MV-4-11 (cell line): Measurements from ENCODE around the gene CTNNA1.

Experiments used
- DNase-seq: peaks from one replicate; lab custom pipeline; 2025; lab: John Stamatoyannopoulos, UW

The CTNNA1 gene

DNA sequence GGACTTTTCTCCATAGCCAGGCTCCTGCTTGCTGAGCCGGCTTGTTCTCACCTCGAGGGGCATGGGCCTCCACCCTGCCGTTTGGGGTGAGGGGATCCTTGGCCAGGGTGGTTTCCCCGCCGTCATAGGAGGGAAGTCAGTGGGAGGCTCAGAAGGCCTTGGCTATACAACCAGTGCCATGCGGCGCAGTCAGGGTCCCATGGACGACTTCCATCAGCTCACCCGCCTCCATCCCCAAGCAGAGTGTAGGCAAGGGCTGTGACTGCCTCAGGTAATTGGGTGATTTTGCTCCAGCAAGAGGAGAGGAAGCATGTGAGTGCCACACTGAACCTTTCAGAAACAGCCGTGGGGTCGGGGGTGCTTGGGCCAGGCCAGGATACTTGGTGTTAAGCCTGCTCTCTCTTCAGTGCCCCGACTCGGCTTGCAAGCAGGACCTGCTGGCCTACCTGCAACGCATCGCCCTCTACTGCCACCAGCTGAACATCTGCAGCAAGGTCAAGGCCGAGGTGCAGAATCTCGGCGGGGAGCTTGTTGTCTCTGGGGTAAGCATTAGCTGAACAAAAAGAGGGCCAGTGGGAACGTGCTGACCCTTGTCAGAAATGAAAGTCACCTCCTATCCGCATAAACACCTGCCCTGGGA, 179.1 kb downstream of the CTNNA1 start:
- no peak for DNase-seq

DNA sequence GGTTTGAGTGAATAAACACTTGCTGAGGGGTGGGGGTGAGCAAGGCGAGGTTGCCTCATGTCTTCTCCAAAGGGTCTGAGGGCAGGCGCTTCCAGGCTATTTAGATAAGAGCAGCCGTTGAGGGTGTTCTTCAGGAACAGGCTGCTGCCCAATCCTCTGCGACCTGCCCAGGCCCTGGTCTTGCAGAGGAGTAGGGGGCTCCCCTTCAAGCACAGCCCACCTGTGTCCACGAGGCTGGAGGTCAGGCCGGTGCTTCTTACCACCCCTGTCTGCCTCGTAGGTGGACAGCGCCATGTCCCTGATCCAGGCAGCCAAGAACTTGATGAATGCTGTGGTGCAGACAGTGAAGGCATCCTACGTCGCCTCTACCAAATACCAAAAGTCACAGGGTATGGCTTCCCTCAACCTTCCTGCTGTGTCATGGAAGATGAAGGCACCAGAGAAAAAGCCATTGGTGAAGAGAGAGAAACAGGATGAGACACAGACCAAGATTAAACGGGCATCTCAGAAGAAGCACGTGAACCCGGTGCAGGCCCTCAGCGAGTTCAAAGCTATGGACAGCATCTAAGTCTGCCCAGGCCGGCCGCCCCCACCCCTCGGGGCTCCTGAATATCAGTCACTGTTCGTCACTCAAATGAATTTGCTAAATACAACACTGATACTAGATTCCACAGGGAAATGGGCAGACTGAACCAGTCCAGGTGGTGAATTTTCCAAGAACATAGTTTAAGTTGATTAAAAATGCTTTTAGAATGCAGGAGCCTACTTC, 180.5 kb downstream of the CTNNA1 start:
- no peak for DNase-seq

DNA sequence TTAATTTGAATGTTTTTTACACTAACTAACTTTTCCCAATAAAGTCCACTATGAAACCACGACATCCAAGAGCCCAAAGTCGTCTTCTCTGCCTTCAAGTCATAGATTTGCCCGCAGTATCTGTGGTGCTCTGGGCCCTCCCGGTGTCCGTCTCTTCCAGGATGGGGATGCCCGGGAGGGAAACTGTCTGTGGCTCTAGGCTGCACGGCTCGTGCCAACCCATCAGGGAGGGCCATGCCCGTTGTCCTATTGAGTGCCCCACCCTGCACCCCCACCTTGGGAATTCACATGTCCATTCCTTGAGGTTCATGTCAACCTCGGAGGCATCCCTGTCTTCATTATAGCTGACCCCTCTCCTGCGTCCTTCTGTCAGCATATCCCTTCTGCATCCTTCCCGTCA, 181.7 kb downstream of the CTNNA1 start:
- no peak for DNase-seq

GRCh38 chr5:138935466-138935865, 182.2 kb downstream of the CTNNA1 start:
- no peak for DNase-seq

DNA sequence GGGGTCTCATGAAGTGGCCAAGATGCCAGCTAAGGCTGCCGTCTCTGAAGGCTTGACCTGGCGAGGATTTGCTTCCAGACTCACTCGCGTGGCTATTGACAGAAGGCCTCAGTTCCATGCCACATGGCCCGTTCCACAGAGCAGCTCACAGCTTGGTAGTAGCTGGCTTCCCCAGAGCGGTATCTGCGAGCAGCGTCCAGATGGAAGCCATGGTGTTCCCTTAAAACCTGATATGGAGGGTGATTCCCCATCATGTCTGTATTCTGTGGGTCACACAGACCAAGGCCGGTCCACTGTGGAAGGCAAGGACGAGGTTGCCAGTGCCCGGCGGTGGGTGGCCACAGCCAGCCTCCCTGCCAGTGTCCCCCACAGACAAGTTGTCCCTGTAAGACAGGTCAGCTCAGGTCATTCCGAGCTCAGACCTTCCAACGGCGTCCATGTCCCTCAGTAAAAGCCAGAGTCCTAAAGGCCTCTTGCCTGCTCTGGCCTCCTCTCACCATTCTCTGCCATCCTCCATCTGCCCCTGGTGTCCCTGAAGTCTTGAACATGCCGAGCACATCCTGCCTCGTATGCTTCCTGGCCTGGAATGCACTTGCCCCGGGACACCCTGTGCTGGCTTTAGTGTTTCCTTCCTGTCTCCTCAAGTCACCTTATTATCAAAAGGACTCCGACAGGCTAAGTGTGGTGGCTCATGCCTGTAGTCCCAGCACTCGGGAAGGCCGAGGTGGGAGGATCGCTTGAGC, 183.2 kb downstream of the CTNNA1 start:
- no peak for DNase-seq

- no peak for DNase-seq
Observed at GRCh38 chr5:138936968-138937345, 183.7 kb downstream of the CTNNA1 start.

DNA sequence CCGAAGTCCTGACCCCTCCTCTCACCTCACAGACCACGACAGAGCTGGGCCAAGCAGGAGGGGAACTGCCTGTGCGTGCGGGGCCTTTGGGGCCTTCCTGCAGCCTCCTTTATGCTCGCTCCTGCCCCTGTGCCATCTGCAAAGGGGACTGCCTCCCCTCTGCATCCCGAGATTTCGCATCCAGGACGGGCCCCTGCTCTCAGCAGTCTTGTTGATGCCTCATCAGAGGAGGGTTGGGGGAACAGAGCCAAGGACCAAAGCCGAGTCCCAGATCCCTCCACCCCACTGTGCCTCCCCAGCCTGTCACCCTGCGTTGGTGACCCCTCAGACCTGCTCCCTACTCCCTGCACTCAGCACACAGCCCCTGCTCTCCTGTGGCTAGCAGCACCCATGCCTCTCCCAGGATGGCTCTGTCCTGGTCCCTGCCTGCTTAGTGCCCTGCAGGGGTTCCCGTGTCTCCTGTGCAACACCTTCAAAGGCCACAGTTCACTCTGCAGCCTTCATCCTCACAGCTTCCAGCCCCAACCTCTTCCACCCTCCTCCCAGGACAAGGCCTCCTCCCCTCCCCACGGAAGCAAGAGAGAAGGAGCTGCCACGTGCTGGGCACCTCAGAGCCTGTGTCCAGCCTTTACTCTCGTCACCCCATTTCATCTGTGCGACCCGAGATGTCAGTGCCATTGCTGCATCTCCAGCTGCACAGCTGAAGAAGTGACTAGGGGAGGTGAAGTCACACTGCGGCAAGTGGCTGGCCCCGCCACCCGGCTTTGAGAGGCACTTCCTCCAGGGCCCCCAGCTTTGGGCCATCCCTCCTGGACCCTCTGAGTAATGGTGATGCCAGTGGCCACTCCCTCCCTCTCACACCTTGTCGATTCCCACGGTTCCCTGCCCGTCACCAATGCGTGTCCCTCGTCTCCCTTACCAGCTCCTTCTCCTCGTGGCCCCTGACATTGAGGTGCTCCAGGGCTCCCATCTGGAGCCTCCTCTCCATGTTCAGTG, 184.5 kb downstream of the CTNNA1 start:
- no peak for DNase-seq

- DNase-seq, result no peak
Observed at GRCh38 chr5:138938526-138938925, 185.3 kb downstream of the CTNNA1 start.

- DNase-seq, result no peak
Observed at GRCh38 chr5:138942066-138942465, 188.8 kb downstream of the CTNNA1 start.

DNA sequence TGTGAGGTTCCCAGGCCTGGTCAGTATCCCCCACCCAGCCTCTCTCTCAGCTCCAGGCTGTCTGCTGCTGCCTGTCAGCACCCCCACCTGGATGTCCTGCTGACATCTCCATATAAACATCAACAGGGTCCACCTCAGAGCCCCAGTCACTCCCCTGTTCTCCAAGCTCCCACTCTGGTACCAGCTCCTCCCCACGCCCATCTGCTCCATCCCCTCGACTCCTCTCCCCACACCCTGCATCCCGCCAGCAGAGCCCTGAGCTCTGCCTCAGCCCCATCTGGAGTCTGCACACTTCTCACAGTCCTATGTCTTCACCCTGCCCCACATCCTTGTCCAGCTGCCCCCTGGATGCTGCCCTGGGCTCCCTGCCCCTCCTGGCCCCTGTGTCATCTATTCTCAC, 189.6 kb downstream of the CTNNA1 start:
- DNase-seq, result no peak

GRCh38 chr5:138943599-138944173, 190.5 kb downstream of the CTNNA1 start:
- DNase-seq, result no peak

GRCh38 chr5:138944527-138945322, 191.5 kb downstream of the CTNNA1 start:
- no peak for DNase-seq

- no peak for DNase-seq
Observed at GRCh38 chr5:138945421-138946240, 192.4 kb downstream of the CTNNA1 start.

- no peak for DNase-seq
Observed at GRCh38 chr5:138946241-138946623, 193.0 kb downstream of the CTNNA1 start.

DNA sequence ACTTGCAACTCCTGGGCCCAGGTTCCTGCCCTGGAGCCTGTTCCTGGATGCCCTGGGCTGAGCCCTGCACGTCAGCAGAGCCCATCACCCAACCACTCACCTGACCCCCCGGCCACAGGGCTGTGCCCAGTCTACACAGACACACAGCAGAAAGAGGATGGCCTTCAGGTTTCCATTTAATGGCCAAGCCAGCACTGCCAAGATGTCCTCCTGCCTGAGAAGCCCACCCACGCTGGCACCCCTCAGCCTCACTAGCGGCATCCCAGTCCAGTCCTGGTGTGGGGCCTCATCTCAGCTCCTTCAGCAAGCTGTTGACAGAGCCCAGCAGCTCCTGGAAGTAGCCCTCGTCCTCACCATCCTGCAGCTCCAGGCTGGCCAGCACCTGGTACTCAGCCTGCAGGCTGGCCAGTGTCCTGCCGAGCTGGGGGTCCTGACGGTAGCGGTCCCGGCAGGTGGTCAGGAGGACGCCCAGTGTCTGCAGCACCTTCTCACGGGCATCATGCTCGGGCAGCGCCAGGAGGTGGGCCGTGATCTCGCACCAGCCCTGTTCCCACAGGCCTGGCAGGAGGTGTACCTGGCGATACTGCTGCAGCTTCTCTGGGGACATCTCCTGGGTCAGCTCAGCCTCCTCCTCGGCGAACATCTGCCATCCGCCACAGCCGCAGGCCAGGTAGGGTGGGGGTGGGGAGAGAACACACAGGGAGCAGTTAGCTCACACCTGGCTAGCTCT, 193.8 kb downstream of the CTNNA1 start:
- DNase-seq, result no peak

- no peak for DNase-seq
Observed at GRCh38 chr5:138947780-138948179, 194.6 kb downstream of the CTNNA1 start.

DNA sequence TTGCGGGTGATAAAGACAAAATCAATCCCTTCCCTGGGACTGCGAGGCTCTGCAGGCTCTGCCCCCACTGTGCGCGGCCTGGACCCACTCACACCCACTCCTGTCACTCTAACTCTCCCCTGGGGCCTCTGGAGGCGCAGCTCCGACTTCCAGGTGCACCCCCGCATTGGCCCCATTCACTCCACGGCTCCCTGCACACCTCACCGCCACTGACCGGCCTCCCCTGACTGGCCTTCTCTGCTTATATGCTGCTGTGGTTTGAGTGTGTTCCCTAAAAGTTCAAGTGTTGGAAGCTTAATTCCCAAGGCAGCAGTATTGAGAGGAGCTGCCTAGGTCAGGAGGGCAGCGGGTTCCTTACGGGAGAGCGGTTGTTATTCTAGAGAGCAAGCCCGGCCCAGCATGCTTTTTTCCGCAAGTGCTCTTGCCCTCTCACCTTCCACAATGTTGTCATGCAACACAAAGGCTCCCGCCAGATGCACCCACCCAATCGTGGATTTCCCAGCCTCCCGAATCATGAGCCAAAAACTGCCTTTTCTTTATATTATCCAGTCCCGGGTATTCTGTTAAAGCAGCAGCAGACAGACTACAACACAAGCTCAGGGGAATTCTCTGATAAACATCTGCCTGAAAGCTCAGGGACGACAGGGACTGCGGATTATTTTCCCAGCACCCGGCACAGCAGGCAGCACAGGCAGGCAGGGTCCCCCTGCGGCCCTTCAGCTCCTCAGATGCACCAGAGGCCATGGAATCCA, 195.4 kb downstream of the CTNNA1 start:
- no peak for DNase-seq

DNA sequence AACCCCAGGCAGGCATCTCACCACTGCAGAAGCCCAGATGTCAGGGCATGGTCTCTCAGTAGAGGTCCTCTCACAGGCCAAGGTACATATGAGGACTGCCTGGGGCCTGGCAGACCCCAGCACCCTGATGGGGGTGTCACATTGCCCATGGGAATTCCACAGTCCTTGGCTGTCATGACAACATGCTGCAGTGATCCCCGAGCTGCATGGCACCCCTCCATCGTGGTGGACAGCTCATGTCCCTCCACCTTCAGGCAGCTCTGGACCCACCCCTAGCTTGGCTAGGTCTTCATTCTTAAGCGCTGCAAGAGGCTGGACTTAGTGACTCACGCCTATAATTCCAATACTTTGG, 196.0 kb downstream of the CTNNA1 start:
- DNase-seq, result no peak
